LNCaP clone FGC (cell line): ENCODE measurements around the gene NELL1.

Experiments
- DNase-seq: peaks from one replicate; pipeline ENCODE4 v3.0.0-alpha.2; 2011; ENCODE audit warnings: low read depth
- H3K4me3 ChIP-seq: 2 replicates; pipeline ENCODE4 v1.5.1; 2011; ENCODE audit warnings: mild to moderate bottlenecking, low read depth, low read length, control low read depth
- CTCF ChIP-seq: IDR thresholded peaks from 2 replicates; pipeline ENCODE4 v1.5.1; 2012; ENCODE audit warnings: mild to moderate bottlenecking; ENCODE audit not compliant: control insufficient read depth, insufficient read depth; ENCODE audit errors: extremely low read depth

Gene NELL1

DNA sequence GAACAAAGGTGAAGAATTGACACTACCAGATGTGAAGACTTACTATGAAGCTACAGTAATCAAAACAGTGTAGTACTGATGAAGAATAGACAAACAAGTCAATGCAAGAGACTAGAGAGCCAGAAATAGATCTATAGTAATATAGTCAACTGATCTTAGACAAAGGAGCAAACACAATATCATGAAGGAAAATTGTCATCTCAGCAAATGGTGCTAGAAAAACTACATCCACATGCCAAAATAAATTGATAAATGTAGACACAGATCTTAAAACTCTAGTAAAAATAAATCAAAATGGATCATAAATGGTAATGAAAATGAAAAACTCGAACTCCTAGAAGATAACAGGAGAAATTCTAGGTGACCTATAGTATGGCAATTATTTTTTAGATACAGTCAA, 609.5 kb downstream of the NELL1 start:
- no peak overlapping the region for H3K4me3 ChIP-seq
- DNase-seq, result no peak
- no peak for TF ChIP-seq CTCF

DNA sequence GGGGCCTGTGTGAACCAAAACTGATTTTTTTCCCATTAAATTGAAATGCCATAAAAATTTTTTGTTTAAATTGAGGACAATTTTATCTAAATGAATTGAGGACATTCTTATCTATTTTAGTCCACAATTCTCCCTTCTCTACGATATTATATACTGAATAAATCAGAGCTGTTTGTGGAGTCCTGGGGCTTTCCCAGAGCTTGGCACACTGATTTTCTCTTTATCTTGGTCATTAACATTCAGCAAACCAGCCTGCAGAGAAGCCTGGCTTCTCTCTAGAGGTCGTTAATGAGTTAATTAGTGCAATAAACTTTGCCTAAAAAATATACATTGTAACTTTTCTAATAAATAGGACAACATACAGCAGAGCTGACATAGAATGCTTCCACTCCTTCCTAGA, 615.7 kb downstream of the NELL1 start:
- no peak for DNase-seq
- no peak for TF ChIP-seq CTCF
- H3K4me3 ChIP-seq, result no peak overlapping the region

GRCh38 chr11:21289686-21290085, 620.3 kb downstream of the NELL1 start:
- TF ChIP-seq CTCF, result no peak
- no peak for DNase-seq
- H3K4me3 ChIP-seq, result no peak overlapping the region

- no peak overlapping the region for H3K4me3 ChIP-seq
- no peak for DNase-seq
- TF ChIP-seq CTCF, result no peak
Observed at GRCh38 chr11:21295508-21295907, 626.1 kb downstream of the NELL1 start.

DNA sequence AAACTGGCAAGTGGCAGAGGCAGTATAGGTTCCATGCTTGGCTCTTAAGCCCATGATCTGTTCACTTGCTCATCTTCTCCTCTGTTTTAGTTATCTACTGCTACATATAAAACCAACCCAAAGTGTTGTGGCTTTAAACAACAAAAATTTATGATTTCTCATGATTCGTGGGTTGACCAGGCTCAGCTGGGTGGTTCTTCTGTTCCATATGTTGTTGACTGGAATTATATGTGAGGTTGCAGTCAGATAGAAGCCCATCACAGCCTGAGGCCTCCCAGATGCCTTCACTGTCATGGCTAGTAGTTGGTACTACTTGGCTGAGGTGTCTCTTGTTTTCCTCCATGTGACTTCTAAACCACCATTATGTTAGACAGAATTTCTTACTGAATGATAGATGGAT, 632.6 kb downstream of the NELL1 start:
- no peak for TF ChIP-seq CTCF
- no peak for DNase-seq
- H3K4me3 ChIP-seq, result no peak overlapping the region

- TF ChIP-seq CTCF, result no peak
- H3K4me3 ChIP-seq, result no peak overlapping the region
- no peak for DNase-seq
Observed at GRCh38 chr11:21306739-21307358, 637.5 kb downstream of the NELL1 start.

GRCh38 chr11:21307874-21308273, 638.5 kb downstream of the NELL1 start:
- no peak for TF ChIP-seq CTCF
- H3K4me3 ChIP-seq, result no peak overlapping the region
- no peak for DNase-seq
